Prostate gland (tissue), 2 donors: ENCODE data around the gene SFMBT1. TPM values are rescaled to one million over a fixed set of nuclear protein-coding genes. Genes with fewer than 3 reads are reported as not detected.
A peak's percentile ranks its signal among the peaks of the same experiment; 100 is the strongest.

ENCODE experiments used
- DNase-seq: peaks from one replicate; pipeline ENCODE4 v3.0.0-alpha.2; 2019; ENCODE audit warnings: low spot score
- H3K27ac ChIP-seq, 2 donors: fragments of 200-600 bp; sonication (generic); 2 replicates each; pipeline ENCODE4 v1.5.1; 2017 to 2019
- H3K27me3 ChIP-seq: fragments of 200-600 bp; sonication (generic); replicated peaks from 2 replicates; pipeline ENCODE4 v1.5.1; 2019; ENCODE audit not compliant: insufficient read depth
- H3K36me3 ChIP-seq, 2 donors: fragments of 200-600 bp; sonication (generic); 1 replicate in 1 of 2; 2 replicates in 1 of 2; pipeline versions ENCODE4 v1.5.1 to v1.8.1; 2017 to 2019
- H3K4me1 ChIP-seq: fragments of 200-600 bp; sonication (generic); replicated peaks from 2 replicates; pipeline ENCODE4 v1.5.1; 2019
- H3K4me3 ChIP-seq, 2 donors: fragments of 200-600 bp; sonication (generic); 2 replicates each; pipeline ENCODE4 v1.5.1; 2017 to 2019
- H3K9me3 ChIP-seq: fragments of 200-600 bp; sonication (generic); 2 replicates; pipeline ENCODE4 v1.5.1; 2017
- POLR2A ChIP-seq: fragments of 450-650 bp; IDR thresholded peaks from one replicate; pipeline ENCODE4 v1.6.1; 2016; ENCODE audit warnings: antibody characterized with exemption, mild to moderate bottlenecking
- POLR2AphosphoS5 ChIP-seq: sonication (generic); formaldehyde crosslinking; IDR thresholded peaks from one replicate; pipeline ENCODE4 v1.6.1; 2017; ENCODE audit warnings: antibody characterized with exemption
- WGBS: methylation state at CpG from one replicate; pipeline ENCODE4 v1.1.5; 2018; 5-methylcytosine and 5-hydroxymethylcytosine counted together
- intact Hi-C: fragments of 100-400 bp; cut with DNase I; formaldehyde crosslinking; loops from one replicate; pipeline ENCODE4 v1.14.2; 2022
- total RNA-seq, 2 donors: library from RNA; depleted of rRNA; stranded (reverse); fragments of >200 nt; gene quantifications; one replicate each; pipeline ENCODE4 v1.1.0, GENCODE V29; 2016
- TF ChIP-seq, protein P1 (sequence below), 4 experiments: fragments of 200-600 bp in 2 of 4; fragments of 450-650 bp in 2 of 4; sonication (generic) in 2 of 4; IDR thresholded peaks; 1 replicate in 3 of 4; 2 replicates in 1 of 4; pipeline ENCODE4 v1.5.1; 2016 to 2019; ENCODE audit warnings: antibody characterized with exemption in 4 of 4, mild to moderate bottlenecking in 2 of 4, moderate library complexity in 2 of 4

Gene SFMBT1
- total RNA-seq, 2 donors from 2014 or later, result 35.3 to 37.4 TPM

DNA sequence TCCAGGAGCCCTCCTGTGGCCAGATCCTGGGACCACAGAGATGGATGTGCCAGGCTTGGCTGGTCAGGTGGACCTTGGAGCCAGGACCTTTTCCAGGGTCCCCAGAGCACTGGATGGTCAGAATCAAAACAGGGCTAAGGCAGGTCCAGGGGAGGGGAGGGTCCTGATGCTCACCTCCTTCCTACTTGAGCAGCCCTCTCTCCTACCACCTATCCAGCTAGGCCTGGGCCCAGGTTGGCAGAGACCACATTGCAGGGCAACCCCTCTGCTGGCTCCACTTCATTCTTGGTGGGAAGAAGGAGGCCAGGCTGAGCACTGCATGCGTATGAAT is 28.5 kb upstream of the SFMBT1 start:
- no peaks in the 10 kb centered on the region for H3K9me3 ChIP-seq
- no peaks in the 10 kb centered on the region for H3K27me3 ChIP-seq
- intact Hi-C loops, result loop anchor here (5.0 to 10.0 kb wide), 3 partner anchors 142 to 300 kb away; partner anchors contain the start of genes ITIH1 and NEK4
- 94% methylated on average over 1 of the region's 1 CpG for WGBS
- H3K4me1 ChIP-seq, result peaks cover 5% of the 10 kb centered on the region
- H3K4me3 ChIP-seq, result no peak overlapping the region
- no peak for DNase-seq
- H3K36me3 ChIP-seq, result no peaks in the 10 kb centered on the region
- TF ChIP-seq, protein P1, sequence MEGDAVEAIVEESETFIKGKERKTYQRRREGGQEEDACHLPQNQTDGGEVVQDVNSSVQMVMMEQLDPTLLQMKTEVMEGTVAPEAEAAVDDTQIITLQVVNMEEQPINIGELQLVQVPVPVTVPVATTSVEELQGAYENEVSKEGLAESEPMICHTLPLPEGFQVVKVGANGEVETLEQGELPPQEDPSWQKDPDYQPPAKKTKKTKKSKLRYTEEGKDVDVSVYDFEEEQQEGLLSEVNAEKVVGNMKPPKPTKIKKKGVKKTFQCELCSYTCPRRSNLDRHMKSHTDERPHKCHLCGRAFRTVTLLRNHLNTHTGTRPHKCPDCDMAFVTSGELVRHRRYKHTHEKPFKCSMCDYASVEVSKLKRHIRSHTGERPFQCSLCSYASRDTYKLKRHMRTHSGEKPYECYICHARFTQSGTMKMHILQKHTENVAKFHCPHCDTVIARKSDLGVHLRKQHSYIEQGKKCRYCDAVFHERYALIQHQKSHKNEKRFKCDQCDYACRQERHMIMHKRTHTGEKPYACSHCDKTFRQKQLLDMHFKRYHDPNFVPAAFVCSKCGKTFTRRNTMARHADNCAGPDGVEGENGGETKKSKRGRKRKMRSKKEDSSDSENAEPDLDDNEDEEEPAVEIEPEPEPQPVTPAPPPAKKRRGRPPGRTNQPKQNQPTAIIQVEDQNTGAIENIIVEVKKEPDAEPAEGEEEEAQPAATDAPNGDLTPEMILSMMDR (IDR thresholded peaks at IDR 0.05), result no peak
- no peak for TF ChIP-seq POLR2A
- no peak for TF ChIP-seq POLR2AphosphoS5
- H3K27ac ChIP-seq, result no peak overlapping the region

GRCh38 chr3:53073553-53074365 is 27.9 kb upstream of the SFMBT1 start:
- intact Hi-C loops, result loop anchor here (2.0 to 10.0 kb wide), 4 partner anchors 141 to 335 kb away; partner anchors contain the start of genes ITIH1 and NEK4
- Histone ChIP-seq H3K27ac (peak overlapping the region; percentile 55 to 56), H3K4me3 (peak overlapping the region; percentile 57 to 66), H3K27me3 (no peaks in the 10 kb centered on the region), H3K4me1 (peaks cover 5% of the 10 kb centered on the region), H3K9me3 (no peaks in the 10 kb centered on the region), H3K36me3 (no peaks in the 10 kb centered on the region)
- TF ChIP-seq POLR2AphosphoS5, result no peak
- TF ChIP-seq, protein P1 (IDR thresholded peaks at IDR 0.05), result no peak
- no peak for TF ChIP-seq POLR2A
- WGBS, result 67% methylated on average over 17 of the region's 17 CpGs
- DNase-seq, result no peak

- H3K27ac ChIP-seq, result peak overlapping the region; percentile 55 to 56
- peaks cover 5% of the 10 kb centered on the region for H3K4me1 ChIP-seq
- no peaks in the 10 kb centered on the region for H3K9me3 ChIP-seq
- H3K27me3 ChIP-seq, result no peaks in the 10 kb centered on the region
- TF ChIP-seq POLR2A (no peak), POLR2AphosphoS5 (peak; percentile 19)
- TF ChIP-seq, protein P1 (IDR thresholded peaks at IDR 0.05), result peak; percentile 80 to 95 (median 85)
- DNase-seq, result peak; percentile 72
- 7% methylated on average over 32 of the region's 32 CpGs for WGBS
- no peaks in the 10 kb centered on the region for H3K36me3 ChIP-seq
- intact Hi-C loops, result loop anchor here (2.0 to 10.0 kb wide), 4 partner anchors 141 to 334 kb away; partner anchors contain the start of genes ITIH1 and NEK4
- H3K4me3 ChIP-seq, result peak overlapping the region; percentile 57 to 66
These were observed 27.0 kb upstream of the SFMBT1 start for GRCh38 chr3:53072653-53073552.

- no peak overlapping the region for H3K4me3 ChIP-seq
- DNase-seq, result no peak
- WGBS, result 81% methylated on average over 9 of the region's 11 CpGs
These were observed 26.1 kb upstream of the SFMBT1 start for GRCh38 chr3:53071882-53072431.

More at GRCh38 chr3:53071882-53072431, 26.1 kb upstream of the SFMBT1 start:
- no peaks in the 10 kb centered on the region for H3K27me3 ChIP-seq
- no peaks in the 10 kb centered on the region for H3K36me3 ChIP-seq
- H3K27ac ChIP-seq, result no peak overlapping the region
- intact Hi-C loops, result loop anchor here (2.0 to 10.0 kb wide), 4 partner anchors 140 to 333 kb away; partner anchors contain the start of genes ITIH1 and NEK4
- peaks cover 5% of the 10 kb centered on the region for H3K4me1 ChIP-seq
- TF ChIP-seq POLR2A (no peak), POLR2AphosphoS5 (no peak)
- TF ChIP-seq, protein P1 (IDR thresholded peaks at IDR 0.05), result no peak
- no peaks in the 10 kb centered on the region for H3K9me3 ChIP-seq
